HL-60/S4 treated with retinoic acid at 250 ng/mL for 4 days and 3 days (cell line): ENCODE measurements around the gene VPS9D1.
"Not testable (repeated sequence)": the region's sequence is repeated elsewhere in the genome, so short reads cannot be mapped to it uniquely, and the experiment has no call there.

Source experiments
- in situ Hi-C: fragments of 300-500 bp; cut with MboI; formaldehyde crosslinking; loops from 2 replicates; pipeline ENCODE4 v1.7.0; 2022; ENCODE audit warnings: low sequenced_read_pairs

Gene VPS9D1

DNA sequence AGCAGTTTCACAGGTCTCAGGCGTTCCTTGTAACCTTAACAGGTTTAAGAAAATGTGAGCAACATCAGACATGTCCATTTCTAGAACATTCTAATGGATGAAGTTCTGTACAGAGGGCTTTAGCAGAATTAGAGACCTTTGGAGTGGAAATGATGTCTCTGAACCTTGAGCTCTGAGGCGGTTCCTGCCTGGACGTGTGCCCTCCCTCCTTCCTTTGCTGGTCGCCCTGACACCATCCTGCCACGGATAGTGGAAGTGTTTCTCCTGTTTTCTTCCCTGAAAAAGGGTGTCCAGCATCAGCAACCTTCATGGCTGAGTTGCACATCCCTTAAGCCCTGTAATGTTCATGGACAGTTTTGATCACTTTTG is 51.9 kb downstream of the VPS9D1 start:
- in situ Hi-C loops: no loop called here

GRCh38 chr16:89667633-89668032 is 53.1 kb downstream of the VPS9D1 start:
- in situ Hi-C loops: no loop called here

DNA sequence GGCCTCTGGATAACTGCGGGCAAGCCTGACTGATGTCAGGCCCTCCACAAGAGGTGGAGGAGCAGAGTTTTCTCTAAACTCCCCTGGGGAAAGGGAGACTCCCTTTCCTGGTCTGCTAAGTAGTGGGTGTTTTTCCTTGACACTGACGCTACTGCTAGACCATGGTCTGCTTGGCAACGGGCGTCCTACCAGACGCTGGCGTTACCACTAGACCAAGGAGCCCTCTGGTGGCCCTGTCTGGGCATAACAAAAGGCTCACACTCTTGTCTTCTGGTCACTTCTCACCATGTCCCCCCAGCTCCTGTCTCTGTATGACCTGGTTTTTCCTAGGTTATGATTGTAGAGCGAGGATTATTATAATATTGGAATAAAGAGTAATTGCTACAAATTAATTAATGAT is 53.7 kb downstream of the VPS9D1 start:
- in situ Hi-C loops: not testable (repeated sequence)

DNA sequence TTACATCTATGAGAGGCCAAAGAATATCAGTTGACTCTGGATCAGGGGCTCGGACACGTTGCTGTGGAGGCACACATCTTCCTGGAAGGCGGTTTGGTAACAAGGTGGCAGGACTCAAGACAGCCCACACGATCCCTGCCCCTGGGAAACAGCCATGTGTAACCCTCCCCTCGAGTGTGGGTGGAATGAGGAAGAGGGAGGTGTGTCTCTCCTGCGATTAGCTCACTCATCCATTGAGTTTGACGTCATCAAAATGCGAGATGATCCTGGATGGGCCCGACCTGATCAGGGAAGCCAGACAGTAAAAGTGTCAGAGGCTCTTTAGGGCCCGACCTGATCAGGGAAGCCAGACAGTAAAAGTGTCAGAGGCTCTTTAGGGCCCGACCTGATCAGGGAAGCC is 56.5 kb downstream of the VPS9D1 start:
- in situ Hi-C loops: not testable (repeated sequence)

DNA sequence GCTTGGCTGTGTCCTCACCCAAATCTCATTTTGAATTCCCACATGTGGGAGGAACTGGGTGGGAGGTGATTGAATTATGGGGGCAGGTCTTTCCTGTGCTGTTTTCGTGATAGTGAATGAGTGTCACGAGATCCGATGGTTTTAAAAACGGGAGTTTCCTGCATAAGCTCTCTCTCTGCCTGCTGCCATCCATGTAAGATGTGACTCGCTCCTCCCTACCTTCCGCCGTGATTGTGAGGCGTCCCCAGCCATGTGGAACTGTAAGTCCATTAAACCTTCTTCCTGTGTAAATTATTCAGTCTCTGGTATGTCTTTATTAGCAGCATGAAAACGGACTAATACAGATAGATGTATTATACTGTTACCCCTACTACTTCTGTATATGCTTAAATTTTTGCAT is 59.5 kb downstream of the VPS9D1 start:
- in situ Hi-C loops: no loop called here

DNA sequence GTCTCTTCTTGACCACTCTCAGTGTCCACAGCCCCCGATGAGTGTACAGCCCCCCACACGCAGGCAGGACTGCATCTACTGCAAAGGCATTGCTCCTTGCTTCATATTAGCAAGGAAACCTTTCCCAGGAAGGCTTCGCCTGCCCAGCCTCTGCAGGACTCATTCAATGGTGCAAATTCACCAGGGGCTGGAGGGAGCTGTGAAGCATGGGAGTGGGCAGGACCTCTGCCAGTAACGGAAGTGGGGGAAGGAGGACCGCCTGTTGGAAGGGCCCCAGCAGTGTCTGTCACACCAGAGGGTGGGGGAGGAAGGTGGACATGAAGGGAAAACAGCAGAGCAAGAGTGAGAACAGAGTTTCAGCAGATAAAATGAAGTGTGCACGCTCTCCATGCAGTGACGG is 60.6 kb downstream of the VPS9D1 start:
- in situ Hi-C loops: no loop called here

DNA sequence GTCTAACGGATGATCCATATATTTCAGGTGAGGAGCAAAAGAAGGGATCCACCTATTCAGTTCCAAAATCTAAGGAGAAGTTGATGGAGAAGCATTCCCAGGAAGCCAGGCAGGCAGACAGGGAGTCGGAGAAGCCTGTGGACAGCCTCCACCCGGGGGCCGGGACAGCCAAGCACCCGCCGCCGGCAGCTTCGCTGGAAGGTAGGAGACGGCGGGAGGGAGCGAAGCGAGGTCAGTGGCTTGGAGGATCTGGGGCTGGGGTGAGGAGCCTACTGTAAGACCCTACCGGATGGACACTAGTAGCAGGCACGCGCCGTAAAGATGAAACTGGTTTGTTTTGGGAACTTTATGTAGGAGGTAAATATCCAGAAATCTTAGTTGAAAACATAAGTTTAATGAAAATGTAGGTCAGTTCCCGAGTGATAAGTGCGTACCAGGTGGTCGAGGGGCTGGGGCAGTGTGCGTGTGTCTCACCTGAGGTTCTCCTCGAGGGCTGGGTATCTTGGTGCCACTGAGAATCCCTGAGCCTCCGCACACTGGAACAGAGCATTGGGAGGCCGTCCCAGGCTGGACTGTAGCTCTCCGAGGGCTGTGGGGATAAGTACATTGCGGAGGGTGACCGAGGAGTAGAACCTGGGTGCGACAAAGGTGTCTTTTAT is 62.3 kb downstream of the VPS9D1 start:
- in situ Hi-C loops: no loop called here

GRCh38 chr16:89657442-89658220 is 63.1 kb downstream of the VPS9D1 start, which contains the start of the genes CHMP1A and SPATA33:
CHMP1A (minus strand) TSS chr16:89657708; CDS start chr16:89657588, 120 bp downstream.
SPATA33 (plus strand) TSS chr16:89657836; CDS start chr16:89657912, 76 bp downstream.
- in situ Hi-C loops: no loop called here
